D721Med (cell line): ENCODE data around the gene OPTN.
"Not testable (repeated sequence)": the region's sequence is repeated elsewhere in the genome, so short reads cannot be mapped to it uniquely, and the experiment has no call there.

Experiments used
- DNase-seq: peaks from one replicate; pipeline ENCODE4 v3.0.0; 2011; ENCODE audit warnings: low spot score; ENCODE audit not compliant: insufficient read length
- FAIRE-seq: peaks from 2 replicates; lab custom pipeline; 2011; peaks lifted over from hg19 to GRCh38; lab: Jason Lieb, UNC
- CTCF ChIP-seq: IDR thresholded peaks from 2 replicates; pipeline ENCODE4 v1.5.1; 2012; ENCODE audit warnings: mild to moderate bottlenecking, control low read depth; ENCODE audit not compliant: insufficient read depth; ENCODE audit errors: missing control alignments

The OPTN gene

GRCh38 chr10:13089345-13089744 is 10.6 kb upstream of the OPTN start:
- no peak for FAIRE-seq
- no peak for TF ChIP-seq CTCF
- no peak for DNase-seq

GRCh38 chr10:13090289-13090688 is 9.7 kb upstream of the OPTN start:
- FAIRE-seq, result no peak
- TF ChIP-seq CTCF, result no peak

GRCh38 chr10:13091801-13092200 is 8.2 kb upstream of the OPTN start:
- TF ChIP-seq CTCF, result no peak
- DNase-seq, result no peak
- FAIRE-seq, result no peak

More at GRCh38 chr10:13090289-13090688, 9.7 kb upstream of the OPTN start:
- DNase-seq, result no peak

- no peak for DNase-seq
- TF ChIP-seq CTCF, result no peak
- no peak for FAIRE-seq
These were observed 7.5 kb upstream of the OPTN start for GRCh38 chr10:13092291-13093102.

GRCh38 chr10:13094082-13094481 is 5.9 kb upstream of the OPTN start:
- DNase-seq, FAIRE-seq: not testable (repeated sequence)

- DNase-seq (no peak), FAIRE-seq (no peak)
- no peak for TF ChIP-seq CTCF
These were observed 4.9 kb upstream of the OPTN start for GRCh38 chr10:13095094-13095493.

- TF ChIP-seq CTCF, result no peak
- FAIRE-seq, result no peak
- no peak for DNase-seq
These were observed 4.0 kb upstream of the OPTN start for GRCh38 chr10:13095929-13096328.
